HEK293T (cell line): Measurements from ENCODE around the gene SCAMP1.

Experiments used
- CTCF ChIA-PET: fragments of 350-600 bp; formaldehyde crosslinking; extraction: SDS; loops from one replicate; lab custom pipeline; 2021; ENCODE audit warnings: antibody characterized with exemption, inconsistent platforms; lab: Yijun Ruan, JAX
- POLR2A ChIA-PET: fragments of 350-600 bp; formaldehyde crosslinking; extraction: SDS; loops from one replicate; lab custom pipeline; 2020; ENCODE audit warnings: antibody characterized with exemption, inconsistent platforms; lab: Yijun Ruan, JAX
- DNase-seq: peaks from one replicate; pipeline ENCODE4 v3.0.0; 2012; ENCODE audit warnings: mixed read lengths; ENCODE audit errors: extremely low spot score
- ARNT ChIP-seq: fragments of 450-650 bp; IDR thresholded peaks from 2 replicates; pipeline ENCODE4 v1.6.1; 2017; ENCODE audit warnings: mild to moderate bottlenecking
- BHLHE40 ChIP-seq: fragments of 450-650 bp; IDR thresholded peaks from 2 replicates; pipeline ENCODE4 v1.6.1; 2016; ENCODE audit warnings: mild to moderate bottlenecking, moderate library complexity, borderline replicate concordance
- CTBP1 ChIP-seq: fragments of 450-650 bp; IDR thresholded peaks from 2 replicates; pipeline ENCODE4 v1.6.1; 2016; ENCODE audit warnings: borderline replicate concordance
- ELF4 ChIP-seq: fragments of 450-650 bp; IDR thresholded peaks from 2 replicates; pipeline ENCODE4 v1.6.1; 2017; ENCODE audit warnings: antibody characterized with exemption
- FOXA1 ChIP-seq: fragments of 450-650 bp; IDR thresholded peaks from 2 replicates; pipeline ENCODE4 v1.6.1; 2016; ENCODE audit warnings: mild to moderate bottlenecking
- FOXK2 ChIP-seq: fragments of 450-650 bp; IDR thresholded peaks from 2 replicates; pipeline ENCODE4 v1.6.1; 2016; ENCODE audit warnings: mild to moderate bottlenecking
- FOXM1 ChIP-seq: fragments of 450-650 bp; IDR thresholded peaks from 2 replicates; pipeline ENCODE4 v1.6.1; 2017; ENCODE audit warnings: mild to moderate bottlenecking, borderline replicate concordance
- L3MBTL2 ChIP-seq: fragments of 450-650 bp; conservative IDR thresholded peaks from 2 replicates; pipeline ENCODE4 v1.6.1; 2016; ENCODE audit warnings: mild to moderate bottlenecking
- LEF1 ChIP-seq: fragments of 450-650 bp; IDR thresholded peaks from 2 replicates; pipeline ENCODE4 v1.6.1; 2017; ENCODE audit warnings: mild to moderate bottlenecking, borderline replicate concordance
- NFRKB ChIP-seq: fragments of 450-650 bp; IDR thresholded peaks from 2 replicates; pipeline ENCODE4 v1.6.1; 2016; ENCODE audit warnings: mild to moderate bottlenecking, moderate library complexity
- SP1 ChIP-seq: fragments of 450-650 bp; IDR thresholded peaks from 2 replicates; pipeline ENCODE4 v1.6.1; 2017
- SUZ12 ChIP-seq: fragments of 450-650 bp; IDR thresholded peaks from 2 replicates; pipeline ENCODE4 v1.6.1; 2016; ENCODE audit warnings: mild to moderate bottlenecking
- TARDBP ChIP-seq: fragments of 450-650 bp; IDR thresholded peaks from 2 replicates; pipeline ENCODE4 v1.6.1; 2016
- ZNF384 ChIP-seq: fragments of 450-650 bp; IDR thresholded peaks from 2 replicates; pipeline ENCODE4 v1.6.1; 2016
- TF ChIP-seq, protein P1 (sequence below): fragments of 450-650 bp; IDR thresholded peaks from 2 replicates; pipeline ENCODE4 v1.6.1; 2016

SCAMP1 gene

GRCh38 chr5:78335976-78336375 is 24.4 kb upstream of the SCAMP1 start:
- TF ChIP-seq BHLHE40, result no peak
- no peak for TF ChIP-seq ZNF384
- TF ChIP-seq TARDBP, result no peak
- TF ChIP-seq CTBP1, result no peak
- TF ChIP-seq, protein P1, sequence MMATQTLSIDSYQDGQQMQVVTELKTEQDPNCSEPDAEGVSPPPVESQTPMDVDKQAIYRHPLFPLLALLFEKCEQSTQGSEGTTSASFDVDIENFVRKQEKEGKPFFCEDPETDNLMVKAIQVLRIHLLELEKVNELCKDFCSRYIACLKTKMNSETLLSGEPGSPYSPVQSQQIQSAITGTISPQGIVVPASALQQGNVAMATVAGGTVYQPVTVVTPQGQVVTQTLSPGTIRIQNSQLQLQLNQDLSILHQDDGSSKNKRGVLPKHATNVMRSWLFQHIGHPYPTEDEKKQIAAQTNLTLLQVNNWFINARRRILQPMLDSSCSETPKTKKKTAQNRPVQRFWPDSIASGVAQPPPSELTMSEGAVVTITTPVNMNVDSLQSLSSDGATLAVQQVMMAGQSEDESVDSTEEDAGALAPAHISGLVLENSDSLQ, result no peak
- DNase-seq, result no peak
- ChIA-PET POLR2A (no interaction called here), CTCF (no interaction called here)

DNA sequence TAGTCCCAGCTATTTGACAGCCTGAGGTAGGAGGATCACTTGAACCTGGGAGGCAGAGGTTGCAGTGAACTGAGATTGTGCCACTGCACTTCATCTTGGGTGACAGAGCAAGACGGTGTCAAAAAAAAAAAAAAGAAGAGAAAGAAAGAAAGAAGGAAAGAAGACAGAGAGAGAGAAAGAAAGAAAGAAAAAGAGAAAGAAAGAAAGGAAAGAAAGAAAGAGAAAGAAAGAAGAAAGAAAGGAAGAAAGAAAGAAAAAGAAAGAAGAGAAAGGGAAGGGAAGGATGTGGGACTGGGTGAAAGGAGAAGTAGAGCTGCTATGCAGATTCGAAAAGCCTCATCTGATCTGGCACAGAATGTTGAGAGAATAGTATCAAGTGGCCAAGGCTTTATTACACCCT is 23.7 kb upstream of the SCAMP1 start:
- ChIA-PET POLR2A (no interaction called here), CTCF (interaction anchor here (0.6 to 0.7 kb wide), 2 partner anchors 36 to 844 kb away, joined by 3 read pairs; no protein-coding TSS in a partner anchor)
- no peak for DNase-seq
- no peak for TF ChIP-seq FOXA1
- no peak for TF ChIP-seq BHLHE40
- TF ChIP-seq FOXM1, result no peak
- TF ChIP-seq TARDBP, result no peak
- TF ChIP-seq ELF4, result no peak
- no peak for TF ChIP-seq FOXK2
- TF ChIP-seq LEF1, result no peak
- no peak for TF ChIP-seq ARNT
- TF ChIP-seq SUZ12, result no peak
- no peak for TF ChIP-seq ZNF384

- CTCF ChIA-PET, result no interaction called here
- POLR2A ChIA-PET, result no interaction called here
- DNase-seq, result no peak
- TF ChIP-seq ELF4 (no peak), FOXM1 (no peak)
These were observed 20.6 kb upstream of the SCAMP1 start for GRCh38 chr5:78339617-78340436.

GRCh38 chr5:78341440-78341839 is 19.0 kb upstream of the SCAMP1 start:
- TF ChIP-seq CTBP1 (no peak), FOXK2 (no peak), LEF1 (no peak), L3MBTL2 (no peak), ZNF384 (no peak), ELF4 (no peak), FOXA1 (no peak), BHLHE40 (no peak), TARDBP (no peak), ARNT (no peak), FOXM1 (no peak), SP1 (no peak), SUZ12 (no peak), NFRKB (no peak)
- TF ChIP-seq, protein P1, result no peak
- ChIA-PET POLR2A (no interaction called here), CTCF (no interaction called here)
- DNase-seq, result no peak

- ChIA-PET POLR2A (no interaction called here), CTCF (no interaction called here)
- TF ChIP-seq LEF1 (no peak), ZNF384 (no peak), ELF4 (no peak), FOXA1 (no peak), FOXM1 (no peak), BHLHE40 (no peak), L3MBTL2 (no peak), CTBP1 (no peak)
- no peak for DNase-seq
These were observed 14.9 kb upstream of the SCAMP1 start for GRCh38 chr5:78345485-78345884.

- CTCF ChIA-PET, result interaction anchor here (0.6 kb wide), 1 partner anchor 727 kb away, joined by 3 read pairs; no protein-coding TSS in a partner anchor
- TF ChIP-seq SP1 (no peak), L3MBTL2 (no peak), CTBP1 (no peak)
- POLR2A ChIA-PET, result no interaction called here
- no peak for DNase-seq
These were observed 6.9 kb upstream of the SCAMP1 start for GRCh38 chr5:78353520-78353919.

GRCh38 chr5:78354066-78354670 is 6.2 kb upstream of the SCAMP1 start:
- DNase-seq, result no peak
- TF ChIP-seq BHLHE40, result no peak
- TF ChIP-seq SUZ12, result no peak
- no peak for TF ChIP-seq TARDBP
- no peak for TF ChIP-seq CTBP1
- TF ChIP-seq L3MBTL2, result no peak
- TF ChIP-seq LEF1, result no peak
- TF ChIP-seq FOXA1, result no peak
- TF ChIP-seq ZNF384, result no peak
- no peak for TF ChIP-seq ARNT
- no peak for TF ChIP-seq FOXK2
- no peak for TF ChIP-seq FOXM1
- TF ChIP-seq ELF4, result no peak
- no peak for TF ChIP-seq SP1
- no peak for TF ChIP-seq NFRKB
- ChIA-PET CTCF (interaction anchor here (0.6 kb wide), 1 partner anchor 728 kb away, joined by 3 read pairs; no protein-coding TSS in a partner anchor), POLR2A (no interaction called here)
